Cardiac fibroblast (primary cell): ENCODE measurements around the gene LPP.

Source experiments
- DNase-seq, 2 donors: peaks; one replicate each; pipeline versions ENCODE4 v3.0.0 to v3.0.0-alpha.2; 2010; ENCODE audit warnings: low read depth in 2 of 2
- H3K4me3 ChIP-seq, 2 donors: replicated peaks in 1 of 2; 1 replicate in 1 of 2; 2 replicates in 1 of 2; pipeline ENCODE4 v1.5.1; 2011; ENCODE audit warnings: low read depth in 2 of 2, low read length in 2 of 2, mild to moderate bottlenecking in 2 of 2, moderate library complexity in 1 of 2
- TF ChIP-seq, protein P1 (sequence below): IDR thresholded peaks from one replicate; pipeline ENCODE4 v1.5.1; 2011; ENCODE audit warnings: low read depth, mild to moderate bottlenecking, low read length, inconsistent platforms

LPP gene

DNA sequence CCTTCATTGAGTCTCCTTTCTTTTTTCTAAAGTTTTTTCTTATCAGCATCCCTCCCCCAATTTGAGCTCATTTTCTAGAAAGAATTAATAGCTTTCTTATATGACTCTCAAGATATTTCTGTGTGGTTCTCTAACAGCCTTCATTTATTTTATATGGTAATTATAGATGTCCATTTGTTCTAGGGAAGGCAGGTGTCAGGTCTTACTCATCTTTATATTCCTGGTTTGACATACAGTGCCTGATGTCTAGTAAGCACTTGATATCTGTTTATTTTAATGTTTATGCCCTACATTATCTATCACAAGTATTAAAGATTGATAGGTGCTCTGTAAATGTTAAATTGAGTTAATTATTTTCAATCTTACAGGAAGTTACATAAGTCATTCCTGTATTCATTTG, 591.1 kb downstream of the LPP start:
- no peak for DNase-seq
- H3K4me3 ChIP-seq = no peak overlapping the region
- TF ChIP-seq, protein P1, sequence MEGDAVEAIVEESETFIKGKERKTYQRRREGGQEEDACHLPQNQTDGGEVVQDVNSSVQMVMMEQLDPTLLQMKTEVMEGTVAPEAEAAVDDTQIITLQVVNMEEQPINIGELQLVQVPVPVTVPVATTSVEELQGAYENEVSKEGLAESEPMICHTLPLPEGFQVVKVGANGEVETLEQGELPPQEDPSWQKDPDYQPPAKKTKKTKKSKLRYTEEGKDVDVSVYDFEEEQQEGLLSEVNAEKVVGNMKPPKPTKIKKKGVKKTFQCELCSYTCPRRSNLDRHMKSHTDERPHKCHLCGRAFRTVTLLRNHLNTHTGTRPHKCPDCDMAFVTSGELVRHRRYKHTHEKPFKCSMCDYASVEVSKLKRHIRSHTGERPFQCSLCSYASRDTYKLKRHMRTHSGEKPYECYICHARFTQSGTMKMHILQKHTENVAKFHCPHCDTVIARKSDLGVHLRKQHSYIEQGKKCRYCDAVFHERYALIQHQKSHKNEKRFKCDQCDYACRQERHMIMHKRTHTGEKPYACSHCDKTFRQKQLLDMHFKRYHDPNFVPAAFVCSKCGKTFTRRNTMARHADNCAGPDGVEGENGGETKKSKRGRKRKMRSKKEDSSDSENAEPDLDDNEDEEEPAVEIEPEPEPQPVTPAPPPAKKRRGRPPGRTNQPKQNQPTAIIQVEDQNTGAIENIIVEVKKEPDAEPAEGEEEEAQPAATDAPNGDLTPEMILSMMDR = no peak

GRCh38 chr3:188746291-188746783, 592.4 kb downstream of the LPP start:
- no peak for DNase-seq
- TF ChIP-seq, protein P1 = no peak
- no peak overlapping the region for H3K4me3 ChIP-seq

DNA sequence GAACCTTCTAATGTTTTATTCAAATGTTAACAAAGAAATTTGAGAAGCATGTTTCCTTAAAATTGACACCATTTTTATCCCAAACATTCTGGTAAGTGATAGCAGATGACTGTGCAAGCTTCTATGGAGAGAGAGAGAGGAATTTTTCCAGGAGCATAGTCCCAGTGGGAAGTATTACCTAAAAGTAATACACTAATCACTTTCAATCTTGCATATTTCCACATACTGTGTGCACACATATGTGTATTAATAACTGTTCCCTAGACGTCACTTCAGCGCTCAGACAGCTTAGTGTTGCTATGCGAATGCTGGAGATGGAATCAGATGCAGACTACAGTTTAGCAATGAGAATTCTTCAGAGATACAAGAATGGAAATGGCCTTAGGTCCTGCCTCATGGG, 593.5 kb downstream of the LPP start:
- DNase-seq = no peak
- TF ChIP-seq, protein P1 = no peak
- H3K4me3 ChIP-seq = no peak overlapping the region

GRCh38 chr3:188749010-188749617, 595.2 kb downstream of the LPP start:
- peak in 1 of 2 donors; percentile 37 for DNase-seq
- TF ChIP-seq, protein P1 = peak; percentile 60
- H3K4me3 ChIP-seq = no peak overlapping the region

DNA sequence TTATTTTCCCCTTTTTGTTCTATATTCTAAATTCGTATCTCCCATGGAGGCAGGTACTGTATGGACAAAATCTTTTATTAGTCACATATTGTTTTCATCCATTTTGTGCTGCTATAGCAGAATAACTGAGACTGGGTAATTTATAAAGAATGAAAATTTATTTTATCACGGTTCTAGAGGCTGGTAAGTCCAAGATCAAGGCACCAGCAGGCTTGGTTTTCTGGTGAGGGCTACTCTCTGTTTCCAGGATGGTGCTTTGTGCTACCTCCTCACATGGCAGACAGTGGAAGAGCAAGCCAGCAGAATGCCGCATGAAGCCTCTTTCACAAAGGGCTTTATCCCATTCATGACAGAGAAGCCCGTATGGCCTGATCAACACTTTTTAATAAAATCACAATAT, 595.9 kb downstream of the LPP start:
- DNase-seq = no peak

GRCh38 chr3:188750617-188751016, 596.7 kb downstream of the LPP start:
- DNase-seq = no peak
- TF ChIP-seq, protein P1 = no peak
- H3K4me3 ChIP-seq = no peak overlapping the region

More for the DNA sequence above, 595.9 kb downstream of the LPP start:
- TF ChIP-seq, protein P1 = no peak
- no peak overlapping the region for H3K4me3 ChIP-seq

- no peak overlapping the region for H3K4me3 ChIP-seq
- TF ChIP-seq, protein P1 = no peak
- no peak for DNase-seq
Measured at GRCh38 chr3:188752850-188753249, 598.9 kb downstream of the LPP start.
